GM18505 (cell line): ENCODE measurements around the gene RHOF.

Experiments used
- ATAC-seq: cut with Tn5 transposase; IDR thresholded peaks from one replicate; pipeline ENCODE4 v1.9.1; 2021; ENCODE audit not compliant: unreplicated experiment
- POLR2A ChIP-seq: IDR thresholded peaks from 4 replicates; pipeline ENCODE4 v1.6.1; 2011; ENCODE audit warnings: borderline replicate concordance; ENCODE audit not compliant: insufficient read depth, insufficient read length; ENCODE audit errors: extremely low read depth

The RHOF gene

GRCh38 chr12:121812921-121813896 lies 19.7 kb upstream of the RHOF start:
- no peak for TF ChIP-seq POLR2A
- ATAC-seq, result no peak

DNA sequence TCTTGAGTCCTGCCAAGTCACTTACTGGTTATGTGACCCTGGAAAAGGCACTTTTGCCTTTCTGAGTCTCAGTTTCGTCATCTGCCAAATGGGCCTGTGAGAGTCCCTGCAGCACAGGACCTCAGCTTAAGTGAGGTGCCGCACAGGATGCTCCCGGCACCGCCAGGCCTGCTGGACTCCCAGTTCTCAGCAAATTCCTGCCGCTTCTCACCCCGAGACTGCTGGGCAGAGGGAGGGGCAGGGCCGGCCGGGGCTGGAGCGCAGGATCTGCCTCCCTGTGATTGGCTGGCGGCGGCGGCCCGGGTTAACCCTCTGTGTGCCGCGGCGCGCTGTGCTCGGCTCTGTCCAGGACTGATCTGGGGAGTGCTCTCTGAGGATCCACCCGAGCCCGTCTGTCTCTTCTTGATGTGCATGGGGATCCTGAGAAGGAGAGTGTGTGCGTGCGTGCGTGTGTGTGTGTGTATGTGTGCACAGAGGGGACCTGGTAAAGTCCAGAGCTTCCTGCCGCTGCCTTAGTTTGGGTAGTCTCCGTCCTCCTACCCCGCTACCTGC lies 18.9 kb upstream of the RHOF start:
- no peak for TF ChIP-seq POLR2A
- no peak for ATAC-seq

GRCh38 chr12:121811434-121812319 lies 18.2 kb upstream of the RHOF start:
- peak; percentile 68 for ATAC-seq

DNA sequence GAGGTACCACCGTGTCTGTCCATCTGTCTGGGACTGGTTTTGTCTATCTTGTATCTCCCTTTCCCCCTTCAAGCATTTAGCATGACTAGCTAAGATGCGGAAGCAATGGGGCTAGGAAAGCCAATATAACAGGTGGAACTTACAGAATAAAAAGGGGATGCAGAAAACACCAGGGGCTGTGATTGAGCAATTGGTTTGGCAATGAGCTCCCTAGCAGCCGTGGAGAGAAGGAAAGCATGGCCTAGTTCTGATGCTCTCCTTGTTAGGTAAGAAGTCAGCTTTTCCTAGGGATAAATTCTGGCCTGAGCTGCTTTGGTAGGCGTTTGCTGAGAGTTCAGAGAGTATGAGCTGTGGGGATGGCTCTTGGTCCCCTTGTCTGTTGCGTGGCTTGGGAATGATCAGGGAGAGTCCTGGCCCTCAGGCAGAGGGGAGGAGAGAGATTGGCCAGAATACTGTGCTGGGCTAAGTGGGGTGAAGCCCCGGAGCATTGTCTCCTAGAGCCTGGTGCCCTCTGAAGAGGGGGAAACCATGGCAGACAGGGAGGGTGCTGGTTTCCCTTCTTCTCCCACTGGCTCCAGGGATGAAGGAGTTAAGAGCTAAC lies 17.4 kb upstream of the RHOF start:
- TF ChIP-seq POLR2A, result no peak
- no peak for ATAC-seq

More at GRCh38 chr12:121811434-121812319, 18.2 kb upstream of the RHOF start:
- no peak for TF ChIP-seq POLR2A

DNA sequence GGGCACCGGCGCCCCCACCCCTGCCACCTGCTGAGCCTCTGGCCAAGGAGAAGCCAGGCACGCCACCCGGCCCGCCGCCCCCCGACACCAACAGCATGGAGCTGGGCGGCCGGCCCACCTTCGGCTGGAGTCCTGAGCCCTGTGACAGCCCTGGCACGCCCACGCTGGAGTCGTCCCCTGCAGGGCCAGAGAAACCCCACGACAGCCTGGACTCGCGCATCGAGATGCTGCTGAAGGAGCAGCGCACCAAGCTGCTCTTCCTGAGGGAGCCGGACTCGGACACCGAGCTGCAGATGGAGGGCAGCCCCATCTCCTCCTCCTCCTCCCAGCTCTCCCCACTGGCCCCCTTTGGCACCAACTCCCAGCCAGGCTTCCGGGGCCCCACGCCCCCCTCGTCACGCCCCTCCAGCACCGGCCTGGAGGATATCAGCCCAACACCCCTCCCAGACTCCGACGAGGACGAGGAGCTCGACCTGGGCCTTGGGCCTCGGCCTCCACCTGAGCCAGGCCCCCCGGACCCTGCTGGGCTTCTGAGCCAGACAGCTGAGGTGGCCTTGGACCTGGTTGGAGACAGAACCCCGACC lies 16.8 kb upstream of the RHOF start:
- no peak for ATAC-seq
- no peak for TF ChIP-seq POLR2A

DNA sequence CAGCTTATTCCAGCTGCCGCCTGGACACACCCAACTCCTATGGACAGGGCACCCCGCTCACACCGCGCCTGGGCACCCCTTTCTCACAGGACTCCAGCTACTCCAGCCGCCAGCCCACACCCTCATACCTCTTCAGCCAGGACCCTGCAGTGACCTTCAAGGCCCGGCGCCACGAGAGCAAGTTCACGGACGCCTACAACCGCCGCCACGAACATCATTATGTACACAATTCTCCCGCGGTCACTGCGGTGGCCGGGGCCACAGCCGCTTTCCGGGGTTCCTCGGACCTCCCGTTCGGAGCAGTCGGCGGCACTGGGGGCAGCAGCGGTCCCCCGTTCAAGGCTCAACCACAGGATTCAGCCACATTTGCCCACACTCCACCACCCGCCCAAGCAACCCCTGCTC lies 16.2 kb upstream of the RHOF start:
- no peak for ATAC-seq
- no peak for TF ChIP-seq POLR2A

- TF ChIP-seq POLR2A, result no peak
- no peak for ATAC-seq
Measured at GRCh38 chr12:121808623-121809022, 15.1 kb upstream of the RHOF start.

DNA sequence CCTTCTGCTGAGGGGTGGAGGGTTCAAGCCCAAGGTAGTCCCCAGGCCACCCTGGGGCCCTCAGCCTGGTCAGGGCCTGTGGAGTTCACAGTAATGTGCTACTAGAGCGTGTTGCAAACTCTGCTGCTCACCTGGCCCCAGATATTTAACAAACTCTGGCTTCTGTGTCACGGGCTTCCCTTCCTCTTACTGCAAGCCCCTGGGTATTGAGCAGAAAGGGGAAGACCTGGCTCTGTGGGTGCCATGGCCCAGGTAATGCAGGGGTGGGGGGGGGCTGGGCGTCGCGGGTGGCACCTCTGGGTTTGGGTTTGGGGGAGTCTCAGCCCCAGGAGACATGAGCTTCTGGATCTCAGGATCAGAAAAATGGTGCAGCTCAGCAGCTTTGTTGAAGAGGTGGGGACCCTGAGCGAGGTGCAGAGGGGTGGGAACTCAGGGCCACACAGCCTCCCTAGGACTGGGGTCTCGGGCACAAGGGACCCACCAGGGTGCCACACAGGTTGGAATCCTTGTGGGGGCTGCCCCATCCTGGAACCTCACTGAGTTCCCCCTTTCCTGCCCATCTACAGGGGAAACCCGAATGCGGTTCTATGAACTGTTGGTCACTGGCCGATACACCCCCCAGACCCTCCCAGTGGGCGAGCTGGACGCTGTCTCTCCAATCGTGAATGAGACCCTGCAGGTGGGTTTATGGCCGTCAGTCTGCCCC lies 14.3 kb upstream of the RHOF start:
- ATAC-seq, result no peak
- TF ChIP-seq POLR2A, result no peak

DNA sequence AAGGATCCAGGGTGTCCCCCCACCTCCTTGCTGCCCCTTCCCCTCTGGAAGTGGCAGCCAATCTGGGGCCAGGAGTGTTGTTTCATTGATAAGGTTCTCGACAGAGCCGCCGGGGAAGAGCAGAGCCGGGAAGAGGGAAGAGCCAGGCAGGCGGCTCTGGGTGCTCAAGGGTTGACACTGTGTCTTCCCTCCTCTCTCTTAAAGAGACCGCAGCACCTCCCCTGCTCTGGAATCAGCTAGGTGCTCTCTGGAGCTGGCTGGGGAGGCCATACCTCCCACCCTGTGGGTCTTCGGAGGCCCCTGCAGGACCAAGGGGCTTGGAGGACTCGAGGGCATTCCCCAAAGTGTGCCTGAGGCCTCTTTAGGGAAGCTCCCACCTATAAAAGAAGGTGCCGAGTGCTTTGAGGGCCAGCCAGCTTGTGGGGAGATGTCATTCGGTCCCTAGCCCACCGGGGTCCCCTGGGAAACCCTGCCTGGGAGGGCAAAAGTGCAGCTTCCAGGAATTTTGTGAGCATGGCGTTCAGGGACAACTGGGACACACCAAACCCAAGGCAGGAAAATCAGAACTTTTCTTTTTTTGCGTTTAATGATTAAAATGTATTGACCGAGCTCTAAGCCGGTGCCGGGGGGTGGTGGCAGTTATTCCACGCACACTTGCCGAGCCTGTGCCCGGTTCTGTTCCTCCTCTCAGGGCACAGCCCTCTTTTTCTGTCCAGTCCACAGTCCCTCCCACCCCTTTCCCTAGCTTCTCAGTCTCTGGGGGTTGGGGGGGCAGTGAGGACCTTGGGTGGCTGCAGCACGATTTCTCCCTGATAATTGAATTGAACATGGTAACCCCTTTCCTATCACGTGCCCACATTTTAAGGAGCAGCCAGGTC lies 13.3 kb upstream of the RHOF start:
- ATAC-seq, result no peak
- TF ChIP-seq POLR2A, result no peak

DNA sequence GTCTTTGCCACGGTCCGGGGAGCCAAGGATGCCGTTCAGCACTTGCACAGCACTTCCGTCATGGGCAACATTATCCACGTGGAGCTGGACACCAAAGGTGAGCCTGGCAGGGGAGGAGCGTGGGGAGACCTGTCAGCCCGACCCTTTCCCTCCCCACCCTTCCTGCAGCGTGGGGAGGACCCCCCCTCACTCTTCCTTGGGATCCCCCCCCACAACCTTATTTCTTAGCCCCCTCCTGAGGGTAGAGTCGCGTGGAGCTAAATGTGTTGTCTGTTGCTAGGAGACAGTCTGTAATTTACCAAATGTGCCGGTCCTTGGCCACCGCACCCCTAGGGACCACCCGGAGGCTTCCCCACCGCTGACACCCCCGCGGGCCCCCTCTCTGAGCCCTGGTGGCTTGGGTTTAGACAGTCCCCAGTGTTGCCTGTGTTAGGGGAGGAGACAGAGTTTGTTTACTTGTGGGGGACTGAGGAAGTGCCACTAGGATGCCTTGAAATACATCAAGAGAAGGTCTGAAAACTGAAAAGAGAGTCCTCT lies 12.6 kb upstream of the RHOF start:
- no peak for TF ChIP-seq POLR2A
- ATAC-seq, result no peak

GRCh38 chr12:121805171-121806008 lies 11.9 kb upstream of the RHOF start:
- TF ChIP-seq POLR2A, result no peak
- ATAC-seq, result no peak
